GM19395 (cell line): ENCODE results near the gene CCND1.

ENCODE experiments used
- ATAC-seq: cut with Tn5 transposase; IDR thresholded peaks from one replicate; pipeline ENCODE4 v1.9.1; 2021; ENCODE audit warnings: mild to moderate bottlenecking, moderate library complexity; ENCODE audit not compliant: unreplicated experiment

Gene CCND1

DNA sequence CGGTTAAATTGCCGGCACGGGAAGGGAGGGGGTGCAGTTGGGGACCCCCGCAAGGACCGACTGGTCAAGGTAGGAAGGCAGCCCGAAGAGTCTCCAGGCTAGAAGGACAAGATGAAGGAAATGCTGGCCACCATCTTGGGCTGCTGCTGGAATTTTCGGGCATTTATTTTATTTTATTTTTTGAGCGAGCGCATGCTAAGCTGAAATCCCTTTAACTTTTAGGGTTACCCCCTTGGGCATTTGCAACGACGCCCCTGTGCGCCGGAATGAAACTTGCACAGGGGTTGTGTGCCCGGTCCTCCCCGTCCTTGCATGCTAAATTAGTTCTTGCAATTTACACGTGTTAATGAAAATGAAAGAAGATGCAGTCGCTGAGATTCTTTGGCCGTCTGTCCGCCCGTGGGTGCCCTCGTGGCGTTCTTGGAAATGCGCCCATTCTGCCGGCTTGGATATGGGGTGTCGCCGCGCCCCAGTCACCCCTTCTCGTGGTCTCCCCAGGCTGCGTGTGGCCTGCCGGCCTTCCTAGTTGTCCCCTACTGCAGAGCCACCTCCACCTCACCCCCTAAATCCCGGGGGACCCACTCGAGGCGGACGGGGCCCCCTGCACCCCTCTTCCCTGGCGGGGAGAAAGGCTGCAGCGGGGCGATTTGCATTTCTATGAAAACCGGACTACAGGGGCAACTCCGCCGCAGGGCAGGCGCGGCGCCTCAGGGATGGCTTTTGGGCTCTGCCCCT lies 529 bp upstream of the CCND1 start:
- ATAC-seq, result no peak

DNA sequence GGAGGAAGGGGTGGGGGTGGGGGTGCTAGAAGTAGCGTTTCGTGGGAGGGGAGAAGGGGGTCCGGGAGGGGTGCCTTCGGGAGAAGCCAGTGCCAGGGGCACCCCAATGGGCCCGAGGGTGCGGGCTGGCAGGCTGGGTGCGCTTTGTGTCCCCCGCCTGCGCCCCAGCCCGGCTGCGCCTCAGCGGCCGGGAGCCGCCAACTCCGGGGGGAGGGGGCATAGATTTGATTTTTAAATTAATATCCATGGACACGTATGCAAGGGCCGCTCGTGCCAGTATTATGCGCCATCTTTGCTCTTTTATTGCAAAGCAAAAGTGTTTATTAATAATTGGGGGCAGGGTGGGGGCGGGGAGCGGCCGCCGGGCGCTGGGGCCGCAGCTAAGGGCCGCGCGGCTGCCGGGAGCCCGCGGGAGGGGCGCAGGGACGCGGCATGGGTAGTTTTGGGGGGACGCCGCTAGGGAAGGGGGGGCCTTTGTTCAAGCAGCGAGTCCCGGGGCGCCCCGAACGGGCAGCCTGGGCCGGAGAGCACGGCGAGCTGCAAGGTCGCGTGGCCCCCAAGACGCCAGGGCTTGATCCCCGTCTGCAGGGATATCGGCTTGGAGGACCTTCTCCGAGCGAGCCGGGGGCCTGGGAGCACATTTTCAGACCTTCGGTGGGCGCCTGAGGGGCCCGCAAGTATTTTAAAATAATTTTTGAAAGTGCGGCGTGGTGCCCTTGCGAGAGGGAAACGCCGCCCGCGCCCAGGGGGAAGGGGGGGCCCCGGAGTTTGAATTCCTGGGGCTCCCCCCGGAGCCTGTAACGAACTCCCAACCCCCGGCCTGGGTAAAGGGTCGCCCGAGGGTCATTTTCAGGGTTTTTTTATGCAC lies 959 bp downstream of the CCND1 start:
- ATAC-seq, result no peak

DNA sequence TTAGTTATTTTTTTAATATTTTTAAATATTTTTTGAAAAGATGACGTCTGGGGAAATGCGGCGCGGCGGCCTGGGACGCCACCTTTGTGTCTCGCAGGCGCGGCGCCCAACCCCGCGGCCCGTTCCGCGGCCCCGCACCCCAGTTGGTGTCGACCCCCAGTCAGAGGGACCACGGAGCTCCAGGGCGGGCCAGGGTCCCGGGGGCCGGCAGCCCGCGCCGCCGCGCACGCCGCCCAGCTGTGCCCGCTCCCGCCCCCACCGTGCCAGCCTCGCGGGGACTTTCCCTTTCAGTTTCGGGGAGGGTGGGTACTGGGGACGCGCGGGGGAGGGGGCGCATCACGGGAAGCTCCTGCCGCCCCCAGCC lies 1.6 kb downstream of the CCND1 start:
- no peak for ATAC-seq

DNA sequence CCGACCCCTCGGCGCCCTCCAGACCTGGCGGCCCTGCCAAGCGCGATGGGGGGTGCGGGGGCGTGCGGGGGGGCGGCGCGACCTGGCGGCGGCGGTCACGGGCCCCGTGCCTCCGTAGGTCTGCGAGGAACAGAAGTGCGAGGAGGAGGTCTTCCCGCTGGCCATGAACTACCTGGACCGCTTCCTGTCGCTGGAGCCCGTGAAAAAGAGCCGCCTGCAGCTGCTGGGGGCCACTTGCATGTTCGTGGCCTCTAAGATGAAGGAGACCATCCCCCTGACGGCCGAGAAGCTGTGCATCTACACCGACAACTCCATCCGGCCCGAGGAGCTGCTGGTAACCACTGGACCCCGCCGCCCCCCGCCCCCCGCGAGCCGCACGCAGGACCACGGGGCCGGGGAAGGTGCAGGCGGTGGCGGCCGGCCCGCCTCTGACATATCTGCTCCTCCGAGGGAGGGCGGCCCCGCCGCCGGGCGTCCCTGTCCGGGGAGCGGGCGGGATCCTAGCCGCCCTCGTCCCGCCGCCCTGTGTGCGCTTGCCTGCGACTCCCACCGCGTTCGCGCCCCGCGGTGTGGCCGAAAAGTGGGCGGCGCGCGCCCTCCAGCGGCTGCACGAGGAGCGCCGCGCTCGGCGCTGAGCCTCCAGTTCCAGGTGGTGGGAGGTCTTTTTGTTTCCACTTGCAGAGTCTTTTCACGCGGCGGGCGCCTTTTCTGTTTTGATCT lies 2.1 kb downstream of the CCND1 start:
- peak; percentile 52 for ATAC-seq

DNA sequence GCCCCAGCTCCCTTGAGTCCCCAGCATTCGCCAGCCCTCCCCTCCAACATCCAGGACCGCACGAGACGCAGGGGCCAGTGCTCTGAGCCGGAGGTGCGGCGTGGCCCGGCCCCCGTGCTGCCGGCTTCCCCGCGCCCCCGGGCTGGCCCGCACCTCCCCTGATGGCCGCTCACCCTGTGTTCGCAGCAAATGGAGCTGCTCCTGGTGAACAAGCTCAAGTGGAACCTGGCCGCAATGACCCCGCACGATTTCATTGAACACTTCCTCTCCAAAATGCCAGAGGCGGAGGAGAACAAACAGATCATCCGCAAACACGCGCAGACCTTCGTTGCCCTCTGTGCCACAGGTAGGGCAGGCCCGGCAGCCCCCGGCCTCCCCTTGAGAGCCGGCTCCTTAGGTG lies 2.7 kb downstream of the CCND1 start:
- ATAC-seq, result no peak

DNA sequence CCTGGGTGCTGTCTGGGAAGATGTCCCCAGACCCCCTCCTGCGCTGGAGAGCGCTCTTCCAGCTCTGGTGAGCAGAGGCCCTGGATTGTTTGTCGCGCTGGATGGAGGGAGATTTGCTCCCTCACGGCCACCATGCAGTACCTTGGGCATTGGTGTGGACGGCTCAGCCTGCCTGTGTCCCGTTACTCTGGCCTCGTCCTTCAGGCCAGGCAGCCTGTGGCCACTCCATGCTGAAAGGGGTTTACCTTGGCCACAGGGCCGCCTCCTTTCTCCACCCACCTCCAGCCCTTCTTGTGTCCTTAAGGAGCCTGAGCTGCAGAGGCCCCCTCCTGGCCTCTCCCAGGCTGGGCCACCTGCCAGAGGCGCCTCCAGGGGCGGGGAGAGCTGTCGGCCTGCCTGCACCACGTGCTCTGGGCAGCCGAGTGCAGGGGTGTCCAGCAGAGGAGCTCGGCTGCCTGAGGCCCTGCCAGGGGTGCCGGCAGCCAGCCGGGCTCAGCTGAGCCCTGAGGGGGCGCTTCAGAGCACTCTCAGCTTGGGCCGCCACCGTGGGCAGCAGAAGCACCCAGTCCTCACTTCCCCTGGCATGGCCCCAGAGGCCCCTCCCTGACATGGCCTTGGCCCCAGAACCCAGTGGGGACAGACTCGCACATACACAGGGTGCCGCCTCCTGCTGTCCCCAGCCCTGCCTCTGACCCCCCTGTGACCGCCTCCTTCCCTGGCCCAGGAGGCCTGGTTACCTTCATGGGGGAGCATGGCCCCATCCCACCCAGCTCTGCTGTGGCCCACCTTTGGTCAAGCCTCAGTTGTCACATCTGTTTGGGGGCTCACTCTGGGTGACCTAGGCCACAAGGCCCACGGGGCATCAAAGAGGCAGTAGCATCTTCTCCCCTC lies 3.4 kb downstream of the CCND1 start:
- no peak for ATAC-seq

DNA sequence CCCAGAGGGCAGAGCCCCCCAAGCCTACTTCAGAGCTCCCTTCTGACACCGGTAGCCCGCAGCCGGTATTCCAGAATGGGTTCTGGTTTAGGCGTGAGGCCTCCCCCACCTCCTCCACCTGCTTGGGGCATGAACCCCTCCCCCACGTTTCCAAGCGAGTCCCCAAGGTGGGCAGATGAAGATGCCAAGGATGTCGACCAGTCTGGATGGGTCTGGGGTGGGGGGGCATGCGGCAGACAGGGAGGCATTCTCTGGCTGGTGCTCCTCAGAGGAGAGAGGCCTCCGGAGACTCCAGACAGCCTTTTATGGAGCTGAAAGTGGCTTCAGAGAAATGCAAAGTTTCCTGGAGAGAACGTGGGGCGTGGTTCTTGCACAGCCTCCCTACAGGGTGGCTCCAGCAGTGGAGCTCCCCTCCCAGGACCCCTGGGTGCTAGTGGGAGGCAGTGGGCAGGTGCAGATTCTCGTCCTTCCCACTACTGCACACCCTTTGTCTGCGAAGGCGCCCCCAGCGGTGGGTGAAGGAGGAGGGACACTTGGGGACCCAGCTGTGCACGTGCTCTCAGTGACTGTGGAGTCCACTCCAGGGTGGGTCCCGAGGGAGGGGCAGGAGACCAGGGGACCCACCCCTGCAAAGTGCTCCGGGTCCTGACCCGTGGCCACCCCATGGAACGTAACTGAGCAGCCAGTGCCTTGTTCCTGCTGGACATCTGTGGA lies 4.2 kb downstream of the CCND1 start:
- ATAC-seq, result no peak

DNA sequence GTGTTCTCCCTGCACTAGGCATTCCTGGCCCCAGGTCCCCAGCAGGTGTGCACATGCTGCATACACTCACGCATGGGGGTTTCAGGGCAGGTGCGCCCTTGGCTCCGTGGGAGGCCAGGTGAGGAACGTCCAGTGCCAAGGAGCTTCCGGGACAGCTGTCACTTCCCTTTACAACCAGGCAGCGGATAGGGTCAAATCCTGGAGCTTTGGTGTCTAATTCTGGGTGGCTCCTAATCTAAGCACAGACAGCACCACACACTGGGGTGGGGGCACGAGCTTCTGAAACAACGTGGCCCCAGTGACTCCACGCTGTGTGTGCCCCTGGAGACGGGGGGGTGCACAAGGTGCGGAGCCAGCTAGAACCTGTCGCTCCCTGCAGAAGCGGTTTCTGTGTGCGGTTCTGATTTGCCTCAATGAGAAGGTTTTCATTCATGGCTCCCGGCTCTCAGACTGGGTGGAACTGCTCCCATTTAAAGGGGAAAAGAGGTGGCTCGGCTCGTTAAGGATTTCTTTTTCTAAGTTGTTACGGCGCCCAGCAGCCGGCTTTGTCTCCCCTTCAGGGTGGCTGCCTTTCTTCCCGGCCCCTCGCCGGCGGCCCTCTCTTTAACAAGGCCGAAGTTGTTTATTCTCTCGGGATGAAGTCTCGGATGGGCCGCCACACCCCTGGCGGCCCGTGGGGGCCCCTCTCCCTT lies 5.0 kb downstream of the CCND1 start:
- ATAC-seq, result no peak

DNA sequence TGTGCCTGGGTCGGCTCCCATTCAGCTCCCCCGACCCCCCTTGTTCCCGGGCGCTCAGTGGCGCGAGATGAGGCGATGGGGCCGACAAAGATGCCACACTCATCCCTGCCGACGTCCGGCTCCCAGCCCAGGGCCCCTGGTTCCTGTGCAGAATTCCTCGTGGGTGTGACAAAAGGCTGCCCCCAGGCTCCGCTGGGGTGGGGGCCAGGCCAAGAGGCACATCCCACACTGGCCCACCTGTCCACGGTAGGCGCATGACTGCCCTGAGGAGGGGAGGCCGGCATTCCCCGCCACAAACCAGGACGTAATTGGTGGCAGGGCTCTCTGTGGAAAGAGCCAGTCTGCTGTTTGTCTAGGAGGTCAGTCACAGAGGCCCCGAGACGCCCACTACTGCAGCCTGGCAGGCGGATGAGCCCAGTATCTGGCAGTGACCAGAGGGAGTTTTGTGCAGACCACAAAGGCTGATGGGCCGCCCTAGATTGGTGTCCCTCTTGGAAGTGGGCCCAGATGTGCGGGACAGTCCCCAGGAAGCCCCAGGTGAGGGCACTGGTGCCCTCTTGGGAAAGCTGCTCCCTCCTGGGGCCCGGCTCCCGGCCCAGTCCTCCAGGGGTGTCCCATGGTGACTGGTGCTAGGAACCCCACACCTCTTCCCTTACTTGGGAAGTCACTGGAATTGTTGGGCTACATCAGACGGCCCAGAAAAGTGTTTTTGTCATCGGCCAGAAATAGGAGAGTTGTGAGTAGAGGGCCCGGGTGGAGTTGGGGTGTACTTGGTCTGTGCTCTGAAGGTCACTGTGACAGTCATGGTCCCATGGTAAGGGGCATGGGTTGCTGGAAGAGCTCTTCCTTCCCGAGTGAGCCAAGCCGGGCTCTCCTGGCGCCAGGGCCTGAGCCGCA lies 5.8 kb downstream of the CCND1 start:
- ATAC-seq, result no peak

DNA sequence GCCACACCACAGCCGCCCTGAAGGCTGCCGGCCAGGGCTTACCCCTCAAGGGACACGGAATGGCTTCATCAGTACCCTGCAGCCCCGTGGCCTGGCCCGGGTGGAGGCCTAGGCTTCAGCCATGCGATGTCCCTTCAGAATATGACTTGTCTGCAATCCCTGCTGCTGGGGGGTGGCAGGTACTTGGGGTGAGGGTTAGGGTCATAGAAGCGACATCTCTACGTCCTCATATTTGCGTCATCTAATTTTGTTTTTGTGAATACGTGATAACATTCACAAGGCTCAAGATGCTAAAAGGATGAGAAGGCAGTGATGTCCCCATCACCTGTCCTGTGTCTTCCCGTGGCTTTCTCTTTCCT lies 6.4 kb downstream of the CCND1 start:
- no peak for ATAC-seq

DNA sequence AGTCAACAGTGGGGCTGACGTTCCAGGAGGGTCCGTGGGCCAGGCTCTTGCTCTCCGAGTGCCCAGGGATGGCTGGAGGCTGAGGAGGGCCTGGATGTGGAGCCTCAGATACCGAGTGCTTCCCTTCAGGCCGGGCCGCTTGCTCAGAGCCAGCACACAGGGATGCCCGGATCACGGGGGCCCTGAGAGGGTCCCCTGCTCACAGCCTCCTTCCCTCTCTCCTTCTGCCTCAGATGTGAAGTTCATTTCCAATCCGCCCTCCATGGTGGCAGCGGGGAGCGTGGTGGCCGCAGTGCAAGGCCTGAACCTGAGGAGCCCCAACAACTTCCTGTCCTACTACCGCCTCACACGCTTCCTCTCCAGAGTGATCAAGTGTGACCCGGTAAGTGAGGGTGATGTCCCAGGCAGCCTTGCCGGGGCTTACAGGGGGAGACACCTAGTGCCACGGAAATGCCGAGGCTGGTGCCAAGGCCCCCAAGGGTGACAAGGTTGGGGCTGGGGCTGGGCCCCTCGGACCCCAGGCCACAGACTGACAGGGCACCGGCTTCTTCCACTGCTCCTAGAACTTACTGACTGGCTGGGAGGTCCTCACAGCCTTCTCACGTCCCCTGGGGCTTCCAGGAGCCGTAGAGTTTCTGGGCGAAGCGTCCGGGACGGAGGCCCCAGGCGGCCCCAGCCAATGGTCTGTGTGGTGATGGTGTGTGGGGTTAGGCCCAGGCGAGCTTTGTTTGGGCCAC lies 7.0 kb downstream of the CCND1 start:
- ATAC-seq, result no peak

DNA sequence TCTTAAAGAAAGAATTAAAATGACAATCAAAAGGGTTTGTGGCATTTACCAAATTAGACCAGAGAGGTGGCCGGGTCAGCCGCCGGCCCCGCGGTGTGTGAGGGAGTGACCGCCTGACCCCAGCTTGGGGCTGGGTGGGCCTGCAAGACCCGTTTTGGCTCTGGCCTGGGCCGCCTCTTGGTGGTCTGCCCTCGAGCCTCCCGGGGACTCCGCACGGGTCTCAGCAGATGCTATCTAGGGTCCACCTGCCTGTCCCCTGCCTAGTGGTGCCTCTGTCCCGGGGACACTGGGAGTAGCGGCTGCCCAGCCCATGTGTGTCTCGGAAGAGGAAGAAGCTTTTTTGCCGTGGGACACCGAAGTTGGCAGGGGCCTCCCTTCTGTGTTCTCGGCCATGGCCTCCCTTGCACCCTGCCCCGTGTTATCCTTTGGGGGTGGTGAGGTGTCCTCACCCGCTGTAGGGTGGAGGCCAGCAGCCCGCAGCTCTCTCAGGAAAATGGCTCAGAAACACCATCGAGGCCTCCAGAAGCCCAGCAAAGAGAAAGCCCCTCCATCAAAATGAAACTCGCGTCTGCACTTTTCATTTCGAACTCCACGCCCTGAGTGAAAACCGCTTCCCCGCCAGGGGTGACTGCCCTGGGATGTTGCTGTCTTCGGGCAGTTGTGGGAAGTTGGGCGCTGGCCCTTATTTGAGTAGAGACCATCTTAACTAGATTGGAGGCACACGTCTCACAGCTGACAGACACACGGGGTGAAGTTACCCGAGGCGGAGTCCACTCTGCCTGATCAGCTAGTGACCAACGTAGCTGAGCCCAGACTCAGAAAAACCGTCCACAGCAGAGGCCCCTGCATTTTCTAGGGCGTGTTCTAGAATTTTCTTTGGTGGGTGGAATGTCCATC lies 8.0 kb downstream of the CCND1 start:
- ATAC-seq, result no peak

DNA sequence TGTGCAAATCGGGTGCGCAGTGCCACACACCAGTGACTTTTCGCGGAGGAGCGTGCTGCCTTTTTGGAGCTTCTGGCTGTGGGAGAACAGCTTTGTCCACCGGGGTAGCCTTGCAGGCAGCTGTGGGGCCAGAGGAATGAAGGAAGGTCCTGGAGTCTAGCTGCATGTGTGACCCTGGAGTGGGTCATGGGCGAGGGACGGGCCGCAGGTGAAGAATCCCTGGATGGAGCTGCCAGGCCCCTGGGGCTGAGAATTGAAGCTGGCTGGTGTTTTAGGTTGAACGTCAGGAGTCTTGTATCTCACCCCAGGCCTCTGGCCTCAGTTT lies 8.6 kb downstream of the CCND1 start:
- ATAC-seq, result no peak

DNA sequence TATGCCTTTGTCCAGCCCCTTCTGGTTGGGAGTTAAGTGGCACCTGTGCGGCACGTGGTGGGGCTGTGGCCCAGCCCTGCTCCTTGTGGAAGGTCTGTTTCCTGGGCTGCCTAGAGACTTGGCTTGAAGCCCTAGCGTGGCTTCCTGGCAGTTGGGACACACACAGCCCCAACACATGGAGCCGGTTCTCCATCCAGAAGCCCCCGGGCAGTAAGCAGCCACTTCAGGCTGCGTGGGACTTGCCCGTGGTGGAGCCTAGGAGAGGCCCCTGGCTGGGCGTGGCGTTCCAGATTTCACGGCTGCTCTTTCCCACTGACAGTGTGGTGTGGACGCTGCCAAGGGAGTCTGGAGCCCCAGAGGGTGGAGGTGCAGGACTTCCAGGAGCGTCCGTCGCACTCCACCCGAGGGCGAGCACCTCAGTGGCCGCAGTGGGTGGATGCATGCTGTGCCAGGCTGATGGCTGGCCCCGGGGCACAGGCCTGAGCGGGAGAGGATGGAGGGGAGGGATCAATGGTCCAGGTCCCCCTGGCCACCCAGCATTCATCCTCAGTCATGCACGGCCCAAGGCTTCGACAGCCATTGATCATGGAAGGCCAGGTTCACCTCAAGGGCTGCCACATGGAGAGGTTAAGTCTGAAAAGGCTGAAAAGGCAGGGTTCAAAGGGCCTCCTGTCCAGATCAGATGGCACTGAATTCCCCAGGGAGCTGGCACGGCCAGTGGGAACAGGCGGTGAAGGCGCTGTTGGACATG lies 9.3 kb downstream of the CCND1 start:
- ATAC-seq, result no peak

DNA sequence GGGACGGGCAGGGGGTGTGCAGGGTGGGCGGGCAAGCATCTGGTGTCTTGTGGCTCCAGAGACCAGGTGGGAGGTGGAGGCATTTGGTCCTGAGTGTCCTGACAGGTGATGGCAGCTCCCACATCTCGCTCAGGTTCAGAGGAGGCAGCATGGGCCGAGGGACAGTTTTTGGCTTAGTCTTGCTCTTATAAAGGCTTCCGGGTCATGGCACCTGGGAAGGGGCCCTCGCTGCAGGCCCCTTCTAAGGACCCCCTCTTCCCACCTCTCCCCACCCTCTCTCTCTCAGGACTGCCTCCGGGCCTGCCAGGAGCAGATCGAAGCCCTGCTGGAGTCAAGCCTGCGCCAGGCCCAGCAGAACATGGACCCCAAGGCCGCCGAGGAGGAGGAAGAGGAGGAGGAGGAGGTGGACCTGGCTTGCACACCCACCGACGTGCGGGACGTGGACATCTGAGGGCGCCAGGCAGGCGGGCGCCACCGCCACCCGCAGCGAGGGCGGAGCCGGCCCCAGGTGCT lies 9.9 kb downstream of the CCND1 start:
- ATAC-seq, result no peak
